ENCODE data around the gene SLC35A2. TPM values are rescaled to one million over a fixed set of nuclear protein-coding genes. Genes with fewer than 3 reads are reported as not detected.

The SLC35A2 gene
- total and polyA plus RNA-seq, 4 donors, result 16.7 to 41.2 (median 32.0) TPM

DNA sequence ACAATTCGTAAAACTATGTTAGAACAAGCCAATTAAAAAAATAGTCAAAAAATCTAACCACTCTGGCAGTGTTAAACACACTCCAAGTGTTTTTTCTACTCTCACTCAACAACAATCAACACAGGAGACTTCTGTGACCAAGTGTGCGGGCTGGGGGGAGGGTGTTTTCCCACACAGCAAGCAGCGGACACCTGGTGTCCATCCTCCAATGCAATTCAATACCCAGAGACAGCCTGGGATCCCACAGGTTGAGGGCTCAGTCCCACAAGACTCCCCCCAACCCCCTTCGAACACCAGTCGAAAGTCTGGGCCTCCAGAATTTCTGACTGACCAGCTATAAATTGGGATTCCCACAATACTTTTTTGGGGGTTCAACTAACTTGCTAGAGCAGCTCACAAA is 15.7 kb upstream of the SLC35A2 start:
- Histone ChIP-seq H3K9me3 (ENCODE audit: control insufficient read depth in 4 of 4, insufficient read depth in 3 of 4, low read length in 3 of 4) (peaks cover 0 to 3% (median 0%) of the 10 kb centered on the region in 4 donors), H3K27me3 (ENCODE audit: control insufficient read depth in 3 of 3, insufficient read depth in 3 of 3, low read length in 2 of 3) (no peaks in the 10 kb centered on the region), H3K27ac (ENCODE audit: low read depth in 1 of 2, low read length in 1 of 2) (no peak overlapping the region), H3K36me3 (ENCODE audit: control insufficient read depth in 4 of 4, insufficient read depth in 4 of 4, low read length in 4 of 4) (peaks cover 0 to 16% (median 12%) of the 10 kb centered on the region in 4 donors), H3K4me1 (ENCODE audit: control insufficient read depth in 5 of 5, insufficient read depth in 5 of 5, low read length in 5 of 5) (no peaks in the 10 kb centered on the region), H3K4me3 (no peak overlapping the region), H3K9ac (ENCODE audit: insufficient read depth in 1 of 2, low read length in 2 of 2) (no peak overlapping the region)
- TF ChIP-seq, protein P1, sequence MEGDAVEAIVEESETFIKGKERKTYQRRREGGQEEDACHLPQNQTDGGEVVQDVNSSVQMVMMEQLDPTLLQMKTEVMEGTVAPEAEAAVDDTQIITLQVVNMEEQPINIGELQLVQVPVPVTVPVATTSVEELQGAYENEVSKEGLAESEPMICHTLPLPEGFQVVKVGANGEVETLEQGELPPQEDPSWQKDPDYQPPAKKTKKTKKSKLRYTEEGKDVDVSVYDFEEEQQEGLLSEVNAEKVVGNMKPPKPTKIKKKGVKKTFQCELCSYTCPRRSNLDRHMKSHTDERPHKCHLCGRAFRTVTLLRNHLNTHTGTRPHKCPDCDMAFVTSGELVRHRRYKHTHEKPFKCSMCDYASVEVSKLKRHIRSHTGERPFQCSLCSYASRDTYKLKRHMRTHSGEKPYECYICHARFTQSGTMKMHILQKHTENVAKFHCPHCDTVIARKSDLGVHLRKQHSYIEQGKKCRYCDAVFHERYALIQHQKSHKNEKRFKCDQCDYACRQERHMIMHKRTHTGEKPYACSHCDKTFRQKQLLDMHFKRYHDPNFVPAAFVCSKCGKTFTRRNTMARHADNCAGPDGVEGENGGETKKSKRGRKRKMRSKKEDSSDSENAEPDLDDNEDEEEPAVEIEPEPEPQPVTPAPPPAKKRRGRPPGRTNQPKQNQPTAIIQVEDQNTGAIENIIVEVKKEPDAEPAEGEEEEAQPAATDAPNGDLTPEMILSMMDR (IDR thresholded peaks at IDR 0.05; ENCODE audit: control extremely low read depth, extremely low read depth), result no peak
- 54 to 93% methylated on average over 5 of the region's 5 CpGs for WGBS, 2 donors
- ATAC-seq (ENCODE audit: insufficient read depth, low FRiP score) (no peak), DNase-seq (no peak)

- Histone ChIP-seq H3K36me3 (ENCODE audit: control insufficient read depth in 4 of 4, insufficient read depth in 4 of 4, low read length in 4 of 4) (peaks cover 0 to 11% (median 10%) of the 10 kb centered on the region in 4 donors), H3K9me3 (ENCODE audit: control insufficient read depth in 4 of 4, insufficient read depth in 3 of 4, low read length in 3 of 4) (peaks cover 0 to 3% (median 0%) of the 10 kb centered on the region in 4 donors), H3K4me1 (ENCODE audit: control insufficient read depth in 5 of 5, insufficient read depth in 5 of 5, low read length in 5 of 5) (peaks cover 0 to 3% (median 1%) of the 10 kb centered on the region in 5 donors), H3K9ac (ENCODE audit: insufficient read depth in 1 of 2, low read length in 2 of 2) (no peak overlapping the region), H3K4me3 (no peak overlapping the region), H3K27ac (ENCODE audit: low read depth in 1 of 2, low read length in 1 of 2) (no peak overlapping the region), H3K27me3 (ENCODE audit: control insufficient read depth in 3 of 3, insufficient read depth in 3 of 3, low read length in 2 of 3) (no peaks in the 10 kb centered on the region)
- ATAC-seq (ENCODE audit: insufficient read depth, low FRiP score) (no peak), DNase-seq (no peak)
- WGBS, 2 donors, result 87 to 90% methylated on average over 5 of the region's 5 CpGs
- TF ChIP-seq, protein P1 (IDR thresholded peaks at IDR 0.05; ENCODE audit: control extremely low read depth, extremely low read depth), result no peak
Observed at GRCh38 chrX:48924270-48924669, 12.8 kb upstream of the SLC35A2 start.

DNA sequence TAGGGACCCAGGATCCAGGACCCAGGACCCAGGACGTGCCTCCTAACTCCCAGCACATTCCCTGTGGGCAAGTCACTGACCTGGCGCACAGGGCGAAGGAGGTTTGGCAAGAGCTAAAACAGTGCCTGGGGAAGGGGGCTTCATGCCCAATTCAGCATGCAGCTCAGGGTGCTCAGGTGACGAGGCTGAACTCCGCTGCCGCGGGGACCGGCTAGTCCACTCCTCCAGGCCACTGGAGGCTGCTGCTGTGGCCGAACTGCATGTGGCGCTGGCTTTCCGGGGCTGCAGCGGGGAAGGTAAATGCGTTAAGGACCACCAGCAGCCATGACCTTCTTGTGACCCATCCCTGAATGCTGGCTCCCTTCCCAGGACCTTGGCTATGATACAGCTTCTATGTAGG is 12.3 kb upstream of the SLC35A2 start:
- TF ChIP-seq, protein P1 (IDR thresholded peaks at IDR 0.05; ENCODE audit: control extremely low read depth, extremely low read depth), result no peak
- Histone ChIP-seq H3K4me1 (ENCODE audit: control insufficient read depth in 5 of 5, insufficient read depth in 5 of 5, low read length in 5 of 5) (peaks cover 0 to 3% (median 1%) of the 10 kb centered on the region in 5 donors), H3K9ac (ENCODE audit: insufficient read depth in 1 of 2, low read length in 2 of 2) (no peak overlapping the region), H3K36me3 (ENCODE audit: control insufficient read depth in 4 of 4, insufficient read depth in 4 of 4, low read length in 4 of 4) (peaks cover 0 to 11% (median 10%) of the 10 kb centered on the region in 4 donors), H3K27ac (ENCODE audit: low read depth in 1 of 2, low read length in 1 of 2) (no peak overlapping the region), H3K9me3 (ENCODE audit: control insufficient read depth in 4 of 4, insufficient read depth in 3 of 4, low read length in 3 of 4) (peaks cover 0 to 3% (median 0%) of the 10 kb centered on the region in 4 donors), H3K4me3 (no peak overlapping the region), H3K27me3 (ENCODE audit: control insufficient read depth in 3 of 3, insufficient read depth in 3 of 3, low read length in 2 of 3) (no peaks in the 10 kb centered on the region)
- no peak for ATAC-seq (ENCODE audit: insufficient read depth, low FRiP score)
- no peak for DNase-seq
- WGBS, 2 donors, result 91 to 96% methylated on average over 11 to 13 of the region's 13 CpGs

DNA sequence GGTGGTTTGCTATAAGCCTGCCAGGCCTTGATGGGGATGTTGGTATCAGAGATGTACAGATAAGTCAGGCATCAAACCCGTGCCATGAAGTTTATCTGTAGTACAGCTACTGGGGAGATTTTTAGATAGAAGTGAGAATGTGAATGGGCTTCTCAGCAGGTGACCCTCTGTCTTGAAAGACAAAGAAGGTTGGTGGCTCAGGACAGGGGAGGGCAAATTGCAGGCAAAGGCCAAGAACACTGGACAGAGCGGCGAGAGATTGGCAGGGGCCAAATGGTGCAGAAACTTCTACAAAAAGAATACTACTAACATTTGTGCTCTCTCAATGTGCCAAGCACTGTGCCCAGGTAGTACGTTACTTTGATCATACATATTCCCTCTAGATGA is 9.3 kb upstream of the SLC35A2 start:
- DNase-seq (no peak), ATAC-seq (ENCODE audit: insufficient read depth, low FRiP score) (no peak)
- no peaks in the 10 kb centered on the region for H3K27me3 ChIP-seq (ENCODE audit: control insufficient read depth in 3 of 3, insufficient read depth in 3 of 3, low read length in 2 of 3)
- peaks cover 0 to 5% (median 0%) of the 10 kb centered on the region in 4 donors for H3K9me3 ChIP-seq (ENCODE audit: control insufficient read depth in 4 of 4, insufficient read depth in 3 of 4, low read length in 3 of 4)
- H3K27ac ChIP-seq (ENCODE audit: low read depth in 1 of 2, low read length in 1 of 2), result peak overlapping the region in 1 of 2 donors; percentile 50
- TF ChIP-seq, protein P1 (IDR thresholded peaks at IDR 0.05; ENCODE audit: control extremely low read depth, extremely low read depth), result no peak
- H3K36me3 ChIP-seq (ENCODE audit: control insufficient read depth in 4 of 4, insufficient read depth in 4 of 4, low read length in 4 of 4), result peaks cover 0 to 11% (median 8%) of the 10 kb centered on the region in 4 donors
- WGBS, 2 donors, result 68 to 71% methylated on average over 2 to 4 of the region's 4 CpGs
- peaks cover 0 to 3% (median 2%) of the 10 kb centered on the region in 5 donors for H3K4me1 ChIP-seq (ENCODE audit: control insufficient read depth in 5 of 5, insufficient read depth in 5 of 5, low read length in 5 of 5)
- no peak overlapping the region for H3K4me3 ChIP-seq
- H3K9ac ChIP-seq (ENCODE audit: insufficient read depth in 1 of 2, low read length in 2 of 2), result no peak overlapping the region

Data from lung (tissue), 12 donors.